ENCODE data around the gene CAMTA1. TPM values are rescaled to one million over a fixed set of nuclear protein-coding genes. Genes with fewer than 3 reads are reported as not detected.

The CAMTA1 gene
- total RNA-seq, 5 donors from 2014 or later (not counting 1 experiment from before 2014, with no cell fraction given) = 29.7 to 37.4 (median 34.6) TPM

- H3K27ac Mint-ChIP-seq = no peak overlapping the region
- Histone ChIP-seq H3K9me3 (no peaks in the 10 kb centered on the region), H3K4me1 (ENCODE audit: control insufficient read depth in 1 of 2, extremely low read depth in 1 of 2, insufficient read depth in 2 of 2, low read length in 2 of 2) (peaks cover 0 to 3% of the 10 kb centered on the region in 2 experiments), H3K27ac (ENCODE audit: low read length) (no peak overlapping the region), H3K27me3 (replicated peaks in 1 of 2; ENCODE audit: control insufficient read depth in 2 of 2, extremely low read depth in 1 of 2, insufficient read depth in 2 of 2, low read length in 1 of 2) (peaks cover 2 to 43% of the 10 kb centered on the region in 2 experiments), H3K36me3 (ENCODE audit: control insufficient read depth in 2 of 2, extremely low read depth in 1 of 2, insufficient read depth in 1 of 2, low read length in 1 of 2) (no peaks in the 10 kb centered on the region), H3K4me3 (ENCODE audit: control insufficient read depth in 1 of 2, extremely low read depth in 1 of 2, low read length in 1 of 2) (no peak overlapping the region)
- 86% methylated on average over 3 of the region's 3 CpGs for WGBS (ENCODE audit: insufficient coverage)
- DNase-seq = no peak
- no peaks in the 10 kb centered on the region for H3K9me3 Mint-ChIP-seq
- POLR2A ChIA-PET = no interaction called here
- ATAC-seq (replicated peaks in 1 of 4) = no peak
- H3K36me3 Mint-ChIP-seq = no peaks in the 10 kb centered on the region
- CTCF ChIA-PET = no interaction called here
- H3K4me3 Mint-ChIP-seq = no peak overlapping the region
- peaks cover 25 to 34% of the 10 kb centered on the region in 2 donors for H3K27me3 Mint-ChIP-seq
- H3K4me1 Mint-ChIP-seq = no peaks in the 10 kb centered on the region
Measured at GRCh38 chr1:6937048-6937447, 151.8 kb downstream of the CAMTA1 start.

DNA sequence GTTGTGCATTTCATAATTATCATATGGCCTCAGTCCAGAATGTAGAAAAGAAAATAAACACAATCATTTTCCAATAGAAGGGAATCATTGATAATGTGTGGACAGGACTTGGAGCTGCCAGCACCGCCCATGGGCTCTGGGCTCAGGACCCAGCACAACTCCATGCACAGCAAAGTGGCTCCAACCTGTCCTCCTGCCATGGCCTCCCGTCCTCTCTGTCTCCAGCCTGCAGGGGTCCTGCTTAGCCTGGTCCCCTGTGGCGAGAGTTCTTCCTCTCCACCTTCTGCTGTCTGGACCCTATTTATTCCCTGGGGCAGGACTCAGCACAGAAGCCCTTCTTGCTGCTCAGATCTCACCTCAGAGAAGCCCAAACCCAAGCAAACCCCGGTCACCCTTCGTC lies 154.1 kb downstream of the CAMTA1 start:
- Mint-ChIP-seq H3K9me3 (no peaks in the 10 kb centered on the region), H3K27me3 (peaks cover 13 to 15% of the 10 kb centered on the region in 2 donors)
- ATAC-seq (replicated peaks in 1 of 4) = no peak

DNA sequence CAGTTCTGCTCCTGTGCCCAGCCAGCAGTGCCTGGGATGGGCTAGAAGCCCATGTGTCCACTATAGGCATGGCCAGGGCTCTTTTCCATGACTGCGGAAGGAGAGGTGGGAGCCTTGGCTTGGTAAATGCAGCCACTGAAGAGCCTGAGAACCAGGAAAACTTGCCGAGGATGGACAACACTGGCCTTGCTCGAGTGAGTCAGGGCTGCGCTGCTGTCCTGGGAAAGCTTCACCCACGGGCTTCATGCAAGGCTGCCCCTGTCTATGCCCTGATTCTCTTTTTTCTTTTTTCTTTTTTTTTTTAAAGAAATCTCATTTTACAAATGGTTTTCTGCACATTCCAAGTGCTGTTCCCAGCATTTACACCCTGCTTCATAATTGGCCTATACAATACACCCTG lies 156.5 kb downstream of the CAMTA1 start:
- Histone ChIP-seq H3K9me3 (no peaks in the 10 kb centered on the region), H3K4me1 (ENCODE audit: control insufficient read depth in 1 of 2, extremely low read depth in 1 of 2, insufficient read depth in 2 of 2, low read length in 2 of 2) (no peaks in the 10 kb centered on the region), H3K27me3 (replicated peaks in 1 of 2; ENCODE audit: control insufficient read depth in 2 of 2, extremely low read depth in 1 of 2, insufficient read depth in 2 of 2, low read length in 1 of 2) (peaks cover 0 to 18% of the 10 kb centered on the region in 2 experiments), H3K27ac (ENCODE audit: low read length) (no peak overlapping the region), H3K36me3 (ENCODE audit: control insufficient read depth in 2 of 2, extremely low read depth in 1 of 2, insufficient read depth in 1 of 2, low read length in 1 of 2) (no peaks in the 10 kb centered on the region), H3K4me3 (ENCODE audit: control insufficient read depth in 1 of 2, extremely low read depth in 1 of 2, low read length in 1 of 2) (no peak overlapping the region)
- H3K4me3 Mint-ChIP-seq = no peak overlapping the region
- H3K27ac Mint-ChIP-seq = no peak overlapping the region
- H3K9me3 Mint-ChIP-seq = no peaks in the 10 kb centered on the region
- WGBS (ENCODE audit: insufficient coverage) = 90% methylated on average over 5 of the region's 5 CpGs
- POLR2A ChIA-PET = no interaction called here
- peaks cover 5 to 10% of the 10 kb centered on the region in 2 donors for H3K27me3 Mint-ChIP-seq
- no peak for ATAC-seq (replicated peaks in 1 of 4)
- no peaks in the 10 kb centered on the region for H3K36me3 Mint-ChIP-seq
- no peak for DNase-seq
- CTCF ChIA-PET = no interaction called here
- H3K4me1 Mint-ChIP-seq = no peaks in the 10 kb centered on the region

More for the DNA sequence above, 154.1 kb downstream of the CAMTA1 start:
- no peak for DNase-seq
- peaks cover 0 to 37% of the 10 kb centered on the region in 2 experiments for H3K27me3 ChIP-seq (replicated peaks in 1 of 2; ENCODE audit: control insufficient read depth in 2 of 2, extremely low read depth in 1 of 2, insufficient read depth in 2 of 2, low read length in 1 of 2)
- H3K27ac ChIP-seq (ENCODE audit: low read length) = no peak overlapping the region
- H3K9me3 ChIP-seq = no peaks in the 10 kb centered on the region
- Mint-ChIP-seq H3K4me3 (no peak overlapping the region), H3K36me3 (no peaks in the 10 kb centered on the region), H3K4me1 (no peaks in the 10 kb centered on the region), H3K27ac (no peak overlapping the region)
- ChIA-PET POLR2A (no interaction called here), CTCF (no interaction called here)
- H3K4me1 ChIP-seq (ENCODE audit: control insufficient read depth in 1 of 2, extremely low read depth in 1 of 2, insufficient read depth in 2 of 2, low read length in 2 of 2) = peaks cover 0 to 3% of the 10 kb centered on the region in 2 experiments
- H3K36me3 ChIP-seq (ENCODE audit: control insufficient read depth in 2 of 2, extremely low read depth in 1 of 2, insufficient read depth in 1 of 2, low read length in 1 of 2) = no peaks in the 10 kb centered on the region
- 71% methylated on average over 5 of the region's 5 CpGs for WGBS (ENCODE audit: insufficient coverage)
- H3K4me3 ChIP-seq (ENCODE audit: control insufficient read depth in 1 of 2, extremely low read depth in 1 of 2, low read length in 1 of 2) = no peak overlapping the region

- Mint-ChIP-seq H3K4me1 (no peaks in the 10 kb centered on the region), H3K27ac (no peak overlapping the region), H3K9me3 (no peaks in the 10 kb centered on the region), H3K36me3 (no peaks in the 10 kb centered on the region), H3K27me3 (peaks cover 7 to 12% of the 10 kb centered on the region in 2 donors), H3K4me3 (no peak overlapping the region)
- H3K27ac ChIP-seq (ENCODE audit: low read length) = no peak overlapping the region
- WGBS (ENCODE audit: insufficient coverage) = 79% methylated on average over 6 of the region's 9 CpGs
- no peaks in the 10 kb centered on the region for H3K4me1 ChIP-seq (ENCODE audit: control insufficient read depth in 1 of 2, extremely low read depth in 1 of 2, insufficient read depth in 2 of 2, low read length in 2 of 2)
- no peaks in the 10 kb centered on the region for H3K36me3 ChIP-seq (ENCODE audit: control insufficient read depth in 2 of 2, extremely low read depth in 1 of 2, insufficient read depth in 1 of 2, low read length in 1 of 2)
- DNase-seq (no peak), ATAC-seq (replicated peaks in 1 of 4) (no peak)
- H3K9me3 ChIP-seq = no peaks in the 10 kb centered on the region
- POLR2A ChIA-PET = no interaction called here
- no peak overlapping the region for H3K4me3 ChIP-seq (ENCODE audit: control insufficient read depth in 1 of 2, extremely low read depth in 1 of 2, low read length in 1 of 2)
- peaks cover 0 to 18% of the 10 kb centered on the region in 2 experiments for H3K27me3 ChIP-seq (replicated peaks in 1 of 2; ENCODE audit: control insufficient read depth in 2 of 2, extremely low read depth in 1 of 2, insufficient read depth in 2 of 2, low read length in 1 of 2)
- CTCF ChIA-PET = no interaction called here
Measured at GRCh38 chr1:6942990-6943389, 157.7 kb downstream of the CAMTA1 start.

GRCh38 chr1:6944434-6944833 lies 159.2 kb downstream of the CAMTA1 start:
- Mint-ChIP-seq H3K36me3 (no peaks in the 10 kb centered on the region), H3K4me3 (no peak overlapping the region), H3K27me3 (peaks cover 3 to 12% of the 10 kb centered on the region in 2 donors), H3K9me3 (no peaks in the 10 kb centered on the region), H3K27ac (no peak overlapping the region), H3K4me1 (no peaks in the 10 kb centered on the region)
- H3K9me3 ChIP-seq = no peaks in the 10 kb centered on the region
- H3K27ac ChIP-seq (ENCODE audit: low read length) = no peak overlapping the region
- WGBS (ENCODE audit: insufficient coverage) = 78% methylated on average over 7 of the region's 9 CpGs
- H3K4me3 ChIP-seq (ENCODE audit: control insufficient read depth in 1 of 2, extremely low read depth in 1 of 2, low read length in 1 of 2) = no peak overlapping the region
- peaks cover 0 to 12% of the 10 kb centered on the region in 2 experiments for H3K27me3 ChIP-seq (replicated peaks in 1 of 2; ENCODE audit: control insufficient read depth in 2 of 2, extremely low read depth in 1 of 2, insufficient read depth in 2 of 2, low read length in 1 of 2)
- no peaks in the 10 kb centered on the region for H3K4me1 ChIP-seq (ENCODE audit: control insufficient read depth in 1 of 2, extremely low read depth in 1 of 2, insufficient read depth in 2 of 2, low read length in 2 of 2)
- DNase-seq (no peak), ATAC-seq (replicated peaks in 1 of 4) (no peak)
- CTCF ChIA-PET = no interaction called here
- H3K36me3 ChIP-seq (ENCODE audit: control insufficient read depth in 2 of 2, extremely low read depth in 1 of 2, insufficient read depth in 1 of 2, low read length in 1 of 2) = no peaks in the 10 kb centered on the region
- POLR2A ChIA-PET = no interaction called here

DNA sequence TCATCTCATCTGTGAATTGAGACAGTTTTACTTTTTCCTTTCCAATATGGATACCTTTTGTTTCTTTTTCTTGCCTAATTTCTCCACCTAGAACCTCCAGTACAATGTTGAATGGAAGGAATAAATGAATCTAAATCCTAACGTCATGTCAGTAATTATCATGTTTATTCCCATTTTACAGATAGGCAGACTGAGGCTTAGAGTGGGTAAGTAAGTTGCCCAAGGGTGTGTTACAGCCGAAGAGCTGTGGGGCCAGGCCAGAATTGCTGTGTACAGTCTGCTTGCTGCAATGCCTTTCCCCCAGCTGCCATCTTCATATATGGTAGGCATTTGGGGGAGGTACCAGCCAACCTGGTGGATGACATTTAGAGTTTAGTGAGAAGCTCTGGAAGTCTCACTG lies 162.7 kb downstream of the CAMTA1 start:
- Mint-ChIP-seq H3K4me3 (no peak overlapping the region), H3K9me3 (no peaks in the 10 kb centered on the region), H3K4me1 (no peaks in the 10 kb centered on the region), H3K27ac (no peak overlapping the region), H3K36me3 (no peaks in the 10 kb centered on the region), H3K27me3 (peaks cover 3 to 6% of the 10 kb centered on the region in 2 donors)
- DNase-seq (no peak), ATAC-seq (replicated peaks in 1 of 4) (no peak)
- no peaks in the 10 kb centered on the region for H3K4me1 ChIP-seq (ENCODE audit: control insufficient read depth in 1 of 2, extremely low read depth in 1 of 2, insufficient read depth in 2 of 2, low read length in 2 of 2)
- H3K9me3 ChIP-seq = no peaks in the 10 kb centered on the region
- CTCF ChIA-PET = no interaction called here
- POLR2A ChIA-PET = no interaction called here
- peaks cover 0 to 8% of the 10 kb centered on the region in 2 experiments for H3K27me3 ChIP-seq (replicated peaks in 1 of 2; ENCODE audit: control insufficient read depth in 2 of 2, extremely low read depth in 1 of 2, insufficient read depth in 2 of 2, low read length in 1 of 2)
- WGBS (ENCODE audit: insufficient coverage) = no CpG with 5 or more reads among the region's 2 CpGs
- H3K4me3 ChIP-seq (ENCODE audit: control insufficient read depth in 1 of 2, extremely low read depth in 1 of 2, low read length in 1 of 2) = no peak overlapping the region
- no peak overlapping the region for H3K27ac ChIP-seq (ENCODE audit: low read length)
- no peaks in the 10 kb centered on the region for H3K36me3 ChIP-seq (ENCODE audit: control insufficient read depth in 2 of 2, extremely low read depth in 1 of 2, insufficient read depth in 1 of 2, low read length in 1 of 2)

DNA sequence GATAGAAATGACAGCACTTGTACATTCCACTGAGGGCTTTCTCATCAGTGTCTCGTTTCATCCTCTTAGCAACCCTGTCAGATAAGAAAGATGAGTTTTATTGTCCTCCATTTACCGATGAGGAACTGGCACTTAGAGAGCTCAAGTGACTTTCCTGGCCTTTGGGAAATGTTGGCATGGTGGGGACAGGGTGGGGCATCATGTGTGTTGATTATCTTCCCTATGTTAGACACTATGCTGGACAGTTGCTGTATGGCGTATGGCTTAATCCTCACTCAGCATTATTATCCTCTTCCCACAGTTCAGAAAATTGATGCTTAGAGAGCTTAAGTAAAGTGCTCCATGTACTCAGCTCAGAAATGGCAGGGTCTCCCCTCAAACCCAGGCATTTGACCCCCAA lies 163.2 kb downstream of the CAMTA1 start:
- no peak overlapping the region for H3K4me3 ChIP-seq (ENCODE audit: control insufficient read depth in 1 of 2, extremely low read depth in 1 of 2, low read length in 1 of 2)
- peaks cover 3 to 6% of the 10 kb centered on the region in 2 donors for H3K27me3 Mint-ChIP-seq
- no peaks in the 10 kb centered on the region for H3K9me3 ChIP-seq
- CTCF ChIA-PET = no interaction called here
- H3K27me3 ChIP-seq (replicated peaks in 1 of 2; ENCODE audit: control insufficient read depth in 2 of 2, extremely low read depth in 1 of 2, insufficient read depth in 2 of 2, low read length in 1 of 2) = peaks cover 0 to 8% of the 10 kb centered on the region in 2 experiments
- no peaks in the 10 kb centered on the region for H3K36me3 ChIP-seq (ENCODE audit: control insufficient read depth in 2 of 2, extremely low read depth in 1 of 2, insufficient read depth in 1 of 2, low read length in 1 of 2)
- no peaks in the 10 kb centered on the region for H3K4me1 ChIP-seq (ENCODE audit: control insufficient read depth in 1 of 2, extremely low read depth in 1 of 2, insufficient read depth in 2 of 2, low read length in 2 of 2)
- no peak overlapping the region for H3K27ac Mint-ChIP-seq
- H3K4me1 Mint-ChIP-seq = no peaks in the 10 kb centered on the region
- POLR2A ChIA-PET = no interaction called here
- ATAC-seq (replicated peaks in 1 of 4) (no peak), DNase-seq (no peak)
- no peaks in the 10 kb centered on the region for H3K9me3 Mint-ChIP-seq
- WGBS (ENCODE audit: insufficient coverage) = 80% methylated on average over 1 of the region's 3 CpGs
- no peak overlapping the region for H3K4me3 Mint-ChIP-seq
- no peaks in the 10 kb centered on the region for H3K36me3 Mint-ChIP-seq
- no peak overlapping the region for H3K27ac ChIP-seq (ENCODE audit: low read length)

Measured in T-cell (primary cell).